Measurements from ENCODE around the gene MRPS26. TPM values are rescaled to one million over a fixed set of nuclear protein-coding genes. Genes with fewer than 3 reads are reported as not detected.

Gene MRPS26
- total and polyA plus RNA-seq, 11 donors = 36.5 to 111 (median 52.4) TPM

DNA sequence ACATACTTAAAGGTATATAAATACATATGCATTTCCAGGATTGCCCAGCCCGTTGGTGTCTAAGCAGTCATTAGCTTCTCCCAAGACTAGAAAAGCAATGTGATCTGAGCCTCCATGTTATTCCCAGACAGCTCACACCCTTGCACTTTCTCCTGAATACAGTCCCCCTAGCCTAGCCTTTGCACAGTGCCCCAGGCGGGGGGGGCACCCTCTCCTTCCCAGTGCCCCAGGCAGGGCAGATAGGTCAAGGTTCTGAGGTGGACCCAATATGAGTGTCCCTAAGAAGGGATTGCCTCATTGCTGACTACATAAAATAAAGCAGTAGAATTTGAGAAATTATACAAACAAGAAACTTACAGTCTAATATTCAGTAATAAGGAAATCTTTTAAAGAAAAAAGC is 17.9 kb upstream of the MRPS26 start:
- ATAC-seq (no peak), DNase-seq (no peak)
- Histone ChIP-seq H3K27ac (no peak overlapping the region), H3K27me3 (no peaks in the 10 kb centered on the region), H3K4me1 (peaks cover 0 to 8% (median 0%) of the 10 kb centered on the region in 12 donors), H3K9me3 (no peaks in the 10 kb centered on the region), H3K4me3 (no peak overlapping the region), H3K36me3 (peaks cover 0 to 90% (median 84%) of the 10 kb centered on the region in 9 donors)
- intact Hi-C loops (cut with DNase I) = no loop called here
- 69 to 93% (median 84%) methylated on average over 2 of the region's 2 CpGs for WGBS, 4 donors
- TF ChIP-seq, protein P1, sequence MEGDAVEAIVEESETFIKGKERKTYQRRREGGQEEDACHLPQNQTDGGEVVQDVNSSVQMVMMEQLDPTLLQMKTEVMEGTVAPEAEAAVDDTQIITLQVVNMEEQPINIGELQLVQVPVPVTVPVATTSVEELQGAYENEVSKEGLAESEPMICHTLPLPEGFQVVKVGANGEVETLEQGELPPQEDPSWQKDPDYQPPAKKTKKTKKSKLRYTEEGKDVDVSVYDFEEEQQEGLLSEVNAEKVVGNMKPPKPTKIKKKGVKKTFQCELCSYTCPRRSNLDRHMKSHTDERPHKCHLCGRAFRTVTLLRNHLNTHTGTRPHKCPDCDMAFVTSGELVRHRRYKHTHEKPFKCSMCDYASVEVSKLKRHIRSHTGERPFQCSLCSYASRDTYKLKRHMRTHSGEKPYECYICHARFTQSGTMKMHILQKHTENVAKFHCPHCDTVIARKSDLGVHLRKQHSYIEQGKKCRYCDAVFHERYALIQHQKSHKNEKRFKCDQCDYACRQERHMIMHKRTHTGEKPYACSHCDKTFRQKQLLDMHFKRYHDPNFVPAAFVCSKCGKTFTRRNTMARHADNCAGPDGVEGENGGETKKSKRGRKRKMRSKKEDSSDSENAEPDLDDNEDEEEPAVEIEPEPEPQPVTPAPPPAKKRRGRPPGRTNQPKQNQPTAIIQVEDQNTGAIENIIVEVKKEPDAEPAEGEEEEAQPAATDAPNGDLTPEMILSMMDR (IDR thresholded peaks at IDR 0.05) = no peak
- no peak for TF ChIP-seq POLR2A (IDR thresholded peaks at IDR 0.05)

DNA sequence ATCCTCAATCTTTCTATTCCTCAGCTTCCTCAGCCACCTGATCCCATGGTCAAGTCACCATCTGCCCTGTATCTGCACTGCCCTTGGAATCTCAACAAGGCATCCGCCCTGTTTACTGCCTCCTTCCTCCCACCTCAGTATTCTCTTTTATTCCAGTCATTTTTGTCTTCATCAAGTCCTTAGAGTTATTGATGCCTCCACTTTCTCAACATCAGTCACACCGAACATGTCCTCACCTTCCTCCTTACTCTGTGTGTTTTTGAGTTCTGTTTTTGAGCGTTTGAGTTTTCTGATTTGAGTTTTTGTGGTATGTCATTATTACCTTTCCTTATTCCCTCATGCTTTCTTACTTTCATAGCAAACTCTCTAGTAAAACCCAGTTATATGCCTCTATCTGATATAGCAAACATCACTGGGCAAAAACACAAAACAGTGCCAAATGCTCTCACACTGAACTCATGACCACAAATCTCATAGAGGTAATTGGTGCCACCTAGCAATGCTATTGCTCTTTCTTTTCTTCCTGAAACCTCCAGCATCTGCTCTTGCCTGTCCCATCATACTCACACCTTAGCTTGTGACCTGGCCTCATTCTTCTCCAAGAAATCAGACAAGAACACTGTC is 14.2 kb upstream of the MRPS26 start:
- intact Hi-C loops (cut with DNase I) = no loop called here
- no peak for DNase-seq

DNA sequence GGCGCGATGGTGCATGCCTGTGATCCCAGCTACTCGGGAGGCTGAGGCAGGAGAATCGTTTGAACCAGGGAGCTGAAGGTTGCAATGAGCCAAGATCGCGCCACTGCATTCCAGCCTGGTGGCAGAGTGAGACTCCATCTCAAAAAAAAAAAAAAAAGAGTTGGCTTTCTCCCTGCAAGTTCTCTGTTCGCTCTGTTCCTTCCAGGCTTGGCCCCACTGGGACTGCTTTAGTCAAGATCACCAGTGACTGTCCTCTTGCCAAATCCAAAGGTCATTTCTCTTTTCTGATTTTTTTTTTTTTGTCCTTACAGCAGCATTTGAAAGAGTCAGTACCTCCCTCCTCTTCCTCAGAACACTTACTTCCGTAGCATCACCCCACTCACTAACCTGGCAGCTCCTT is 13.2 kb upstream of the MRPS26 start:
- intact Hi-C loops (cut with DNase I) = no loop called here
- Histone ChIP-seq H3K27ac (peak overlapping the region in 1 of 12 donors; percentile 33), H3K4me1 (peaks cover 0 to 11% (median 0%) of the 10 kb centered on the region in 12 donors), H3K4me3 (no peak overlapping the region), H3K36me3 (peaks cover 0 to 88% (median 75%) of the 10 kb centered on the region in 9 donors), H3K9me3 (no peaks in the 10 kb centered on the region), H3K27me3 (no peaks in the 10 kb centered on the region)
- ATAC-seq (peak in 3 of 4 donors; percentile 5 to 49 (median 11)), DNase-seq (peak in 3 of 5 donors; percentile 30 to 68 (median 63))
- WGBS, 4 donors = 53 to 86% (median 85%) methylated on average over 8 of the region's 8 CpGs
- TF ChIP-seq POLR2A (IDR thresholded peaks at IDR 0.05) = no peak
- TF ChIP-seq, protein P1 (IDR thresholded peaks at IDR 0.05) = no peak

More for the DNA sequence above, 14.2 kb upstream of the MRPS26 start:
- WGBS, 4 donors = 94 to 97% (median 96%) methylated on average over 3 of the region's 3 CpGs
- Histone ChIP-seq H3K36me3 (peaks cover 0 to 88% (median 75%) of the 10 kb centered on the region in 9 donors), H3K4me3 (no peak overlapping the region), H3K27me3 (no peaks in the 10 kb centered on the region), H3K9me3 (no peaks in the 10 kb centered on the region), H3K27ac (no peak overlapping the region), H3K4me1 (peaks cover 0 to 11% (median 0%) of the 10 kb centered on the region in 12 donors)
- ATAC-seq = no peak
- TF ChIP-seq POLR2A (IDR thresholded peaks at IDR 0.05) = no peak
- TF ChIP-seq, protein P1 (IDR thresholded peaks at IDR 0.05) = no peak

DNA sequence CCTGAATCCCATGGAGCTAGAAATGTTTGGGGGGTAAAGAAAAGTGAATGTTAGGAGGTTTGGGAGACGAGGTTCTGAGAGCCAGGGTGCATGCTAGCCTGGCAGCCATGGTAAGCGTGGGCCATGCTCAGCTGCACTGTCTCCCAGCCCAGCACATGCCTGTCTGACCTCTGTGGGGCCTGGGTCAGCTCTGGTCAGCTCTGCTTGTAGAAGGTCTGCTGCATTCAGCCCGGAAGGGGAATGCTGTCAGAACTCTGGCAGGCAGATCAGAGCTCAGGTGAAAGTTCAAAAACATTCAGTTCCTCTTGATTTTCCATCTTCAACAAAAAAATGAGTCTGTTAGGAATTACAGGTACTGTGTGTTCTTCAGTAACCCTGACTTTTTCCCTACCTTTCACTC is 8.2 kb upstream of the MRPS26 start:
- no peak for DNase-seq
- 88 to 93% (median 90%) methylated on average over 3 of the region's 3 CpGs for WGBS, 4 donors
- intact Hi-C loops (cut with DNase I) = no loop called here
- TF ChIP-seq, protein P1 (IDR thresholded peaks at IDR 0.05) = no peak
- TF ChIP-seq POLR2A (IDR thresholded peaks at IDR 0.05) = no peak
- ATAC-seq = no peak
- no peak overlapping the region for H3K4me3 ChIP-seq
- no peaks in the 10 kb centered on the region for H3K9me3 ChIP-seq
- no peaks in the 10 kb centered on the region for H3K27me3 ChIP-seq
- H3K27ac ChIP-seq = no peak overlapping the region
- H3K4me1 ChIP-seq = peaks cover 0 to 17% (median 7%) of the 10 kb centered on the region in 12 donors
- peaks cover 0 to 74% (median 66%) of the 10 kb centered on the region in 9 donors for H3K36me3 ChIP-seq

Measured in heart left ventricle (tissue), 16 donors.